ENCODE results near the gene GRM4.

GRM4 gene

DNA sequence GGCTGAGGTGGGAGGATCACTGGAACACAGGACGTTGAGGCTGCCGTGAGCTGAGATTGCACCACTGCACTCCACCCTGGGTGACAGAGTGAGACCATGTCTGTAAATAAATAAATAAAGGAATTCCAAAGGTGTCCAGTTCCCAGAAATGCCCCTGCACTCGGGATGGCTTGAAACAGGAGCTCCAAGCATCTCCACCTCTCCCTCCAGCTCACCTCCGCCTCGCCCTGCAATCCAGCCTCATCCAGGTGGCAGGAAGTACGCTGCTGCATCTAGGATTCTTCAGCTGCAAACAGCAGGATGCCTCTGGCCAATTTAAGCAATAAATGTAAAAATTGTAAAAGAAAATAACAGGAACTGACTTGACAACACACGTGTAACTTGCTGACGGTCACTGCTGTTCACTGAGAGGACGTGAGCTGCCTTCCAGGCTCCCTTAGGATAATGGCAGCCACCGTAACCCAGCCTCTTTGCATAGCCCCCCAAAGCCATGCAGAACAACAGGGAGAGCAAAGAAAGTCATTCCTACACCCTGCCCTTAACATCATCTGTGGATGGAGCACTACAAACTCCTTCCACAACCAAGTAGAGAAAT, 11.4 kb upstream of the GRM4 start:
- DNase-seq = no peak

DNA sequence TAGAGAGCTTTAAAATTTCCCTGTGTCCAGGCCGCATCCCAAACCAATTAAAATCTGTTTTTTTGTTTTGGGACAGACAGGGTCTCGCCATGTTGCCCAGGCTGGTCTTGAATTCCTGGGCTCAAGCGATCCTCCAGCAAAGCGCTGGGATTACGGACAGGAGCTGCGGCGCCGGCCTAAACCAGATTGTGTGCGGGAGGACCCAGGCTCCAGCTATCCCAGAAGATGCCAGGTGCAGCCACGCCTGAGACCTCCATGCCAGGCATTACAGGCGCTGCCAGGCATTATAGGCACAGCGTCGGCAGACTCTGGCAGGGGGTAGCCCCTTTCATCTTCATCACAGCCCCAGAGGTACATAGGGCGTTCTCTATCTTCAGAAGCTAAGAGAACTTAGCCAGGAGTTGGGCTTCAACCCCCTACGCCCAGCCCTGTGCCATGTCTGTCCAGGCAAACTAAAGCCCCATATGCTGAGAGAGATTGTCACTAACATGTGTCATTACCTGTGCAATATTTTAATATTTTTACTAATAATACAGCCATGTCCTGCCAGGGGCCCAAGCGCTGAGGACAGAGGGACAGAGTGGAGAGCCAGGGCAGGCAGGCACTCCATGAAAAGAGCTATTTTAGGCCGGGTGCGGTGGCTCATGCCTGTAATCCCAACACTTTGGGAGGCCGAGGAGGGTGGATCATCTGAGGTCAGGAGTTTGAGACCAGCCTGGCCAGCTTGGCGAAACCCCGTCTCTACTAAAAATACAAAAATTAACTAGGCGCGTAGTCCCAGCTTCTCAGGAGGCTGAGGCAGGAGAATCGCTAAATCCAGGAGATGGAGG, 9.8 kb upstream of the GRM4 start:
- no peak for DNase-seq

DNA sequence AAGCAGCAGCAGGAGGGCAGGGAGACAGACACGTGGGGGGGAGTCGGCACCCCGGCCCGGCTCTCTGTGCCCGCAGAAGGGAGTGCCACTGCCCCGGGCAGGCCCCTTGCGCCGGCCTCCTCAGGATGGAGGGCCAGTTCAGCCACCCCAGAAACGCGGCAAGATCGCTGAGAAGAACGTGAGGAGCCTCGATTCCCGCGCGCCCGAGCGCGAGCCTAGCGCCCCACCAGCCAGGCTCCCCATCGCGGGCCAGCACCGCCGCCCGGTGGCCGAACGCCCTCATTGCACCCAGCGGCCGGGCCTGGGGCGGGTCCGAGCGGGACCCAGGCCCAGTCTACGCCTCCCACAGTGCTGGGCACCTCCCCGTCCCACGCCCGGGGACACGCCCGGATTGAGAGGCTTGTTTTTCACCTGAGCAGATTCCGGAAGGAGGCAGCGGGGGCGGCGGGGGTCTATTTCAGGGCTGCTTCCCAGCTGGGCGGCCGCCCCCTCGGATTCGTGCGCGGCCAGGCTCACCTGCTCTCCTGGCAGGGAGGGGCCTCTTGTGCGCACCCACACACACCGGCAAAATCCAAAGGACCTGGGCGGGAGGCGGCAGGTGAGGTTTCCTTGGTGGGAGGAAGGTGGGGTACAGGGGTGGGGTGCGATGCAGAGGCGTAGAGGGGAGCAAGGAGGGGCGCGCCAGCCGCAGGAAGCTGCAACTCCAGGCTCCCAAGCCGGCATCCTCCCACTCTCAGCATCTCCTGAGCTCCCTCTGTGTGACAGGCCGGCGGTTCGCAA, 9.0 kb upstream of the GRM4 start:
- peak; percentile 21 to 30 for DNase-seq

DNA sequence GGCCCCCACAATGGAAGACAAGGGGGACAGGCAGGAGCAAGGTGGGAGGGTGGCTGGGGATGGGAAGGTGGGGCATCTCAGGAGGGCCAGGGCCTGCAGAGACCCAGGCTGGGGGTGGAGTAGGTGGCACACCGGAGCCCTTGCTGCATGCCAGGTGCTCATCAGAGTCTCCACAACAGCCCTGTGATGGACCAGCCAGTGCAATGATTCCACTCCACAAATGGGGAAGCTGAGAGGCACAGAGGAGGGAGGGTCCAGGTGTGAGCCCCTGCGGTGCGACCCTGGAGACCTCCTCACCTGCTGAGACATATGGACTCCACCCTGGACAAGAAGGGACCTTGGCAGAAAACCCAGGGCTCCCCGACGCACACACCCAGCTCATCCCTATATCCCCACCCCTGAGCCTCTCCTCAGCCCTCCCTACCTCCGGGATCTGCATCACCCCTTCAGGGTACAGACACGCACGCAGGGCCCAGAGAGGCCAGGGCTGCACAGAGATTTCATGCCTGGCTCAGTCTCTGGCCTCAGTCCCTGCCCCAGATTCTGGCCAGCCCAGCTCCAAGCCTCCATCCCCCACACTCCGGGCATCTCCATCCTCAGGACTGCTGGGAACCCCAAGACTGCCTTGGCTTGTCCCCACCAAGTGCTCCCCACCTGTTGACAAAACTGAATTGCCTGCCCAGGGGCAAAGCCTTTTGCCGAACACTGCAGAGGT, 7.1 kb upstream of the GRM4 start:
- DNase-seq = no peak

DNA sequence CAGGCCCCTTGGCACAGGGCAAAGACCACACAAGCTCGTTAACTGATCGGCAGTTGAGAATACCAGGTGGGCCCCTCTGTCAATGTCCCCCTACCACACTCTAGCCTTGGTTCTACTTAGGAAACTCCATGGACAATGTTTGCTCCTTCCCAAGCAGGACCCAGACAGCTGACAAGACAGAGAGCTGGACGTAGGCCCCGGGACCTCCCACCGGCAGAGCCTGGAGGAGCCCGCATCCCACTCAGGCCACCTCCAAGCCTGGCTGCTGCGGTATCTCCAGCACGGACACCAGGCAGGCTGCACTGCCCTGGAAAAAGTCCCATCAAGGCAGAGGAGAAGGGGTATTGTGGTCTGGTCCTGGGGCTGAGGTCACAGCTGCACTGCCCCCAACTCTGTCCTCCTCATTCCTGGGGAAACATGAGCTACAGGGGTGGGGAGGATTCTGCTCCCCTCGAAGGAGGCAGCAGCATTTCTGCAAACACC, 6.2 kb upstream of the GRM4 start:
- no peak for DNase-seq

DNA sequence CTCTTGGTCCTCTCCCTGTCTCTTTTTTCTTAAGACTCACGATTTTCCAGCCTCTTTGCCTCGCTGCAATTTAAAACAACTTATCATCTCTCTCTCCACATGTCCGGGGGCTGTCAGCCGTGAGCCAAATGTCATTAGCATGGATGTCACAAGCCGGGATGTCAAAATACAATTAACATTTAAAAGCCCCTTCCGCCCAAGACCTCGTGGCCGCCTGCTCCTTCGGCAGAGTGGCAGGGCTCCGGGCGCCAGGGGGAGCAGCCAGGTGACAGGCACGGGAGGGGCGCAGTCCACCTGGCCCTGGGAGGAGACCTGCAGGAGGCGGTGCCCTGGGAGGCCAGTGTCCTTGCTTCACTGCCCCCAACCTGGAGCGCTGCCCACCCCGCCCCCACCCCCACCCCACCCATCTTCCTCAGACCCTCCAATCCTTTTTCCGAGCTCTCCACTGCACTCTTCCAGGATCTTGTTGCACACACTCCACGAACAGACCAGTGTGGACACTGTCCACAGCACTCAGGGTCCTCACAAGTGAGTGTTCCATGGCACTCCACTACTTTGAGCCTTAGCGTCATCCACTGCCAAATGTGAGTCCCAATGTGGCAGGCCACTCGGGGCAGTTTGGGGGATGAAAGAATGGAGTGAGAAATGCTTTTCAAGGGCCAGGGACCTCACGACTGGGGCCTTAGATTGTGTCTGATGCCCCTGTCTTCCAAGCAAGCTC, 5.6 kb upstream of the GRM4 start:
- no peak for DNase-seq

DNA sequence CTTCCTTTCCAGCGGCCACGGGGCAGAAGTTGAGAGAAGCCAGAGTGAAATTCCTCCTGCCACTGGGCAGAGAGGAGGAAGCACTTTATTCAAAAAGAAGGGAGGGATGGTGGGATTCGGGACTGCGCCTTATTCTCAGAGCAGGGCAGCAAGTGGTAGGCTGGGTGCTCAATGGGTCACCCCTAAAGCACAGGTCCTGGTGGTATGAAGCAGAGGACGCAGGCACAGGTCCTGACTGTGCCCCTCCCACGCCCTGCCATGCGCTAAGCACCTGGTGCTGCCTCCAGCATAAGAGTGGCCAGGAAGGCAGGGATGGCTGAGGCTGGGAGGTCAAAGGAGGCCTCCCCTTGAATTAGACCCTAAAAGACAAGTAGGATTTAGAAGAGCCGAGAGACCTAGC, 4.9 kb upstream of the GRM4 start:
- no peak for DNase-seq

DNA sequence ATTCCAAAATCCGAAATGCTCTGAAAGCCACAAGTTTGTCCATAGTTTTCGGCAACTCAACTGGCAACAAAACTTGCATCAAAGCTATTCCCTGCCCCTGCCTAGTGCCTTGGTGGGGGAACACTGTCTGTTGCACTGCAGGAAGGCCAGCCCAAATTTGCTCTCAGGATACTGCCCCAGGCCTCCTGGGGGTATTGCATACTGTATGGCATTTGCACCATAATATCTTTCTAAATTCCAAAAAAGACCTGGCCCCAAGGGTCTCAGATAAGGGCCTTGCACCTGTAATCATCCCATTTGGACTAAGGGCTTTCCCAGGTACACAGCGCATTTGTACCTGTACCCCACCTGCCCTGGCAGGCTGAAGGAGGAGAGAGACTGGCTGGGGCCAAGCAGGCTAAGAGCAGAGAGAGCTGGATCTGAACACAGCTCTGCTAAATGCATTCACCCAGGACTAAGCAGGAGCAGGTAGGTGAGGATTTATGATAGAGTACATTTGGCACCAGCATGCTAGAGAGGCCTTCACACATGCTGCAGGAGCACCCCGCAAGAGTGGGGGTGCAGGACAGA, 4.0 kb upstream of the GRM4 start:
- DNase-seq = no peak

DNA sequence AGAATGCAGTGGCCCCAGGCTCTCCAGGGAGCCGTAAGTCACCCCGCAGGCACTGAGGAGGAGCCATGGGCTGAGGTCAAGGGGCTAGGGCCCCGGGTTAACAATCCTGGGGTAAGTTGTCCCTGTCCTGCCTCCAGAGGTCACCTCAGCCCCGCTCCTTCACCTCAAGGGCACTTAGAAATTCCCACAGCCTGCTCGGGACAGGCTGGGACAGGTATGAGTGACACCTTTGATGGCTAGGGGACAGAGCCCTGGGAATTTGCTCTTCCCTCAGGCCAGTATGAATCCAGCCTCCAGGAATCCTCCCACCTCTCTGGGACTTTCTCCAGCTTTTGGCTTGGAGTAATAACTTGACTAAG, 3.5 kb upstream of the GRM4 start:
- no peak for DNase-seq

DNA sequence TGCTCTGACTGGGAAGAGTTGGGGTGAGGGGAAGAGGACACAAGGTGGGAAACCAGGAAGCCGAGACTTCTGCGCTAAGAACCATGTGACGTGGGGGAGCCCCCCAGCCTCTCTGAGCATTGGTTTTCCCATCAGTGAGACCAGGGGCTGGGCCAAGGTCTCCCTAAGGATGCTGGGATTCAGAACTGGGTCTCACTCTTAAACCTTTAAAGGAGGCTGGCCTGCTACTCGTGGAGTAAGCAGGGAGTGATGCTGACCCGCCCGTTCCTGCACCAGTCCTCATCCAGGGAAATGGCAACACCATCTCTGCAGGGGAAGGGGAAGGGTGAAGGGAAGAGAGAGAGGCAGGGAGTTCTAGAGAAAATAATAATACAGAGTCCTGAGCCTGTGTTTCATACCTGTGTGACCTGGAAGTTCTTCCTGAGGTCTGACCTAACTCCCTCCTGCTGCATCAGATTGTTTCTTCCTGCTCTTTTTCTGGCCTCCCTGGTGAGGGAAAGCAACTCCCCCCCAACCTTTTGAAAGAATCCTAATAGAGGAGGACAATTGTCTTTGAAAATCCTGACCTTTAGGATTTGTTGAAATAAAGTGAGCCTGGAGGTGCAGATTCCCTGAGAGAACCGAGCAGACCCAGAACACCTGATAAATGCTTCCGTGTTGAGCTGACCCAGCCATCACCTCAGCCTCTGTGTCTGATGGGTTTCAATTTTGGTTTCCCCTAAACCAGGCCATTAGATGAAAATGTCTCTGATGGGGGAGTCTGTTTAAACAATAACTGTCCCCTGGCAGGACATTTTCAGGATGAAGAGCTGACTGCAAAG, 3.0 kb upstream of the GRM4 start:
- no peak for DNase-seq

DNA sequence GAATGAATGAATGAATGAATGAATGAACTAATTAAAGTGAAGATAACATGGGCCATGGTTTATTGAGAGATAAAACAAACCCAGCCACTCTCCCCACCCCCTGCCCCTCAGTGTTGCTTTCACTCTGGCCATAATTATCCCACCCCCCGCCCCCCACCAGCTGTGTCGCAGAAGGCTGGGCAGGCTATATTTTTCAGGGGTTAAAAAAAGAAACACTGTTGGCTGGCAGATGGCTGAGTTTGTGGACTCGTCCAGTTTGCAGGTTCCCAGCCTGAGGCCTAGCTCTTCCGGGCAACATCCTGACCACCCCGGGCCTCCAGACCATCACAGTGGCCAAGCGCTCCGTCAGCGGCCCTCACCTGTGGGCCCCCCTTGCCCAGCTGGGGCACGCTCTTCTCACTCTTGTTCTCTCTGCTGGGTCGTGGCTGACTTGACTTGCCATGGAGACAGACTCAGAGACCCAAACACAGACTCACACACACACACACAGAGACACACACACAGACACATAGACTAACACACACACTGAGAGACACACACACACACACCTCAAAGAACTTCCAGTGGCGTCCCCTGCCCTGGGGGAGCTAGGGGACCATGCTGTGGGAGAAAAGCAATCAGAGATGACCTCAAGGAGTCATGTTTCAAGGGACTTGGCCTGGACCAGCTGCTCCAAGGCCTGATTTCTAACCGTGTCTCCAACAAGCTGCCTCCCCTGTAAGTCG, 2.2 kb upstream of the GRM4 start:
- no peak for DNase-seq

DNA sequence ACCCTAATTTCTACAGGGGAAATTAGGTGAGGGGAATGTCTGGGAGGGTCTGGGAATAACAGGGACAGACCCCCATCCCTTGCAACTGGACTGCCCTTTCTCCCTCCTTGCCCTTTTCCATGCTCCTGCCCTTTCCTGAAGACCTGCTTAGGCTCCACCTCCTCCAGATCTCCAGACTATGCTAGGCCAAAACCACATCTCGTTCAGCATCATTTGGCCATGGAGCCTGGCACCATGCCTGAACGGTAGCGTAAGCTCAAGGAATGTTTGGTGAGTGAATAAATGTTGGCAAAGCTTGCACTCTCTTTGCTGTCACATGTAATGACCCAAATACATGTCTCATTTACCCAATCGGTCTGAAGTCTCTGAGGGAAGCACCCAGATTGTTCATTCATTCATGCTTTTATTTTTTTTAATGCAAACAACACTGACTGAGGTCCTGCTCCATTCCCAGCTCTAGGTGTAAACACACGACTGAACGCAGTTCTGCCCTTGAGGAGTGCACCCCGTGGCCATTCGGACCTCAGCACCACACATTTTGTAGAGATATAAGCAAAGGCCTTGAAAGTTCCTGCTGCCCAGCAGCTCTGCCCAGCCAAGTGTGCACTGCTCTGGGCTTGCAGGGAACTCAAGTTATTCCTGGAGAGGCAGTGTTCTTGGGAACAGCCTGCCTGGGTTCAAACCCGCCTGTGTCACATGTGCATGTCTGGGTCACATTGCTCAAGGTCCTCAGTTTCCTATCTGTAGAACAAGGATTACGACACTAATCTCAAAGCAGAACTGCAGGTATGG, 1.1 kb upstream of the GRM4 start:
- DNase-seq = no peak

DNA sequence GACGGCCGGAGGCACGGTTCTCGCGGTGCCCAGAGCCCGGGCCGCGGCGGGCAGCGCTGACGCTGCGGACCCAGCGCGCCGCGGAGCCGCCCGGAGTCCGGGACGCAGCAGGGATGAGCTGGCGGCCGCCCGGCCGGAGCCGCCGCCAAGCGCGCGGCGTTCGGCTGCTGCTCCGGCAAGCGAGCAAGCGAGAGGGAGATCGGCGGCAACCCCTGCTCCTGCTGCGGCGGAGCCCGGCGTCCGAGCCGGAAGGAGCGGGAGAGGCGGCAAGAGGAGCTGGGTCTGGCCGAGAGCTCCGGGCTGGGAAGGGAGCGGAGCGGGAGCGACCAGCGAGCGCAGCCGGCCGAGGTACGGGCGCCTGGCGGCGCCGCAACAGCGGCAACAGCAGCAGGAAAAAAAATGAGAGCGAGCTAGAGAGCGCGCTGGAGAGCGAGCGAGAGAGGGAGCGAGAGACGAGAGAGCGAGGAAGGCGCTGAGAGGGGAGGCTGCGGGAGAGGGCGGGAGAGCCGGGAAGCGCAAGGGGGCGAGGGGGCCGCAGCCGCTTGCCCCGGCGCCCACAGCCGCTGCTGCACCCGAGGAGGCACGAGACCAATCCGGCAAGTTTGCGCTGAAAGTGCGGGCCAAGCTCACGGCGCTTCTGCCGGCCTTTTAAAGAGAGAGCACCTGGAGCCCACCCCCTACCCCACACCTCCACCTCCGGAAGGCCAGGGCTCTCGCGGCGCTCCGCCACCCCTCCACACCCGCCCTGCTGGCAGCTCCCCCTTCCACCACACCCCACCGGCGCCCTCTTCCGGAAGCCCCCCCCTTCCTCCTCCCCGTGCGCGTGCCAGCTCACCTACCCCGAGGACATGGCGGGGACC, 496 bp downstream of the GRM4 start:
- DNase-seq = peak in 1 of 2 experiments; percentile 28

DNA sequence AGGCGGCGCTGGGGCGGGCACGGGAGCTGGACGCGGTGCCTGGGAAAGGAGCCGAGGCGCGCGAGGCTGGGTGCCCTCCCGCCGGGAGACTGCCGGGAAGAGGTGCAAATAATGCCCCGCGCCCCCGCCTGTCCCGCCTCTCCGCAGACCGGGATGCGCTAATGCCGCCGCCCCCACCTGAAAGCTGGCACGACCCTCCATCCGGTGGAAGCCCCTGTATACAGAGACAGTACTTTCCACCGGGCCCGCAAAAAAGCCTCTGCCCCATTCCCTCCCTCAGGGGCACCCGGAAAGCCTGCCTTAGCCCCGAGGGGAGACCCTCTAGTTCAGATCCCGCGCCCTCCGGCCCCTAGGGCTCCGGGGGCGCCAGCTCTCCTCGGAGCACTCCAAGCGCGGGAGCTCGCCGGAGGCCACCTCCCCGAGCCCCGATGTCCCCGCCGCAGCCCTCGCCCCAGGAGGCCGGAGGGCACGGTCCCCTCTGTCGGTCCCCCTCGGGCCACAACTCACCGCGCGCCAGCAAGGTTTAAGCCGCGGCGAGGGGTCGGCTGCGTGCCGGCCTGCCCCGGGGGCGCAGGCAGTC, 1.2 kb downstream of the GRM4 start:
- no peak for DNase-seq

DNA sequence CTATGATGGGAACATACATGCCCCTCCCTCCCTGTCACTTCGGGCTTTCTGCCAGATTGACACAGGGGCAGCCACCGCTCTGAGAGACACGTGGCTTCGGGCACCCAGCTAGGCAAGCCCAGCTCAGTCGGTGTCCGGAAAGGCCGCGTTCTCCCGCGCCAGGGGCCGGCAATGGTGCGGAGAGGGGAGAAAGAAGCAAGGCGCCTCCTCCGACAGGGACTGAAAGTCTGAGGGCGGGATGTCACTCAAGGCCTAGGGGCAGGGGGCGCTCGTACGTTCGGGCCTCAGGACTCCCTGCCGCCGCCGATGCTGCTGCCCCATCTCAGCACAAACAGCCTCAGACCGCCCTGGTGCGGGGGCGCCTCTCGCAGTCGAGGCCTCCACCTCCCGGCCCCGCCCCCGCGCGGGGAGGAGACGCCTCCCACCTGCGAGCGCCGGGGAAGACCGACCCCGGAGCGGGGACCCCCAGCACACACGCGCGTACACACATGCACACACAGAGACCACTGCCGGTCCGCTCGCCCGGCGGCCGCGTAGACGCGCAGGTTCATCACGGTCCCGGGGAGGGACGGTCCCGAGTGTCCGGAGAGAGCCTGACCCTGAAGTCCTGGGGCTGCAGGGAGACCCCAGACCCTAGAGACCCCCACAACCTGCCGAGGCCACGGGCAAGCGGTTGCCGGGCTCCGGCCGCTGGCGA, 1.9 kb downstream of the GRM4 start:
- DNase-seq = no peak

DNA sequence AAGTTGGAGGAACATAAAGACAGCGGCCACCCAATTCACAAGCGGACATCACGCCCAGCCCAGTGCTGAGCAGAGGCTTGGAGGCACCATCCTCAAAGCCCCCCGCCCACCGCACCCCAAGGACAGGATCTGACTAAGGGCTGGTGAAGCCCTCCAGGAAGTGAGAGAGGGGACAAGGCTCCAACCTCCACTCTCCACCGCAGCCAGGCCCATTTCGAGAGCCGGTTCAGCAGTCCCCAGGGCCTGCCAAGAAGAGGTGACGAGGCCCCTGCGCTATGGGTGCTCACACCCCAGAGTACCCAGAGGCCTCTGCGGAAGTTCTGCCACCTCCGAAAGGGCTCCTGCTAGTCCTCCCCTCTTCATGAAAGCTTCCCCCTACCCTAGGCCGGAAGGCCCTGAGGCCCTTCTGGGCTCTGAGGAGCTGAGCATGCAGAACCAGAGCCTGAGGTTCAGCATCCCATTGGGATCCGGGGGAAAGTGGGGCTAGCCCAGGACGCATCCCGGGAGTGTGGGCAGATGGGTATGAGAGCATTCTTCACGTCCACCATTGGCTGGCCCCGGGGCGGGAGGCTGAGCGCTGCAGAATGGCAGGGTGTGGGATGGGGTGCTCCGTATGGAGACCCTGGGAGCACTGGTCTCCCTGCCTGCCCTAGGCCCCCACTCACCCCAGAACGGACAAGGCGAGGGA, 2.5 kb downstream of the GRM4 start:
- no peak for DNase-seq

All from NCI-H187 (cell line).